ENCODE data around the gene BARHL1. TPM values are rescaled to one million over a fixed set of nuclear protein-coding genes. Genes with fewer than 3 reads are reported as not detected.

The BARHL1 gene
- total RNA-seq, 1 donor from 2014 or later = not detected

- Mint-ChIP-seq H3K9me3 (ENCODE audit: unreplicated experiment) (peaks cover 12% of the 10 kb centered on the region), H3K4me3 (ENCODE audit: unreplicated experiment) (peak overlapping the region; percentile 59), H3K36me3 (ENCODE audit: unreplicated experiment) (no peaks in the 10 kb centered on the region), H3K4me1 (ENCODE audit: low read depth, unreplicated experiment) (peaks cover 13% of the 10 kb centered on the region), H3K27me3 (ENCODE audit: unreplicated experiment) (peaks cover 25% of the 10 kb centered on the region), H3K27ac (ENCODE audit: unreplicated experiment) (no peak overlapping the region)
- TF ChIP-seq CTCF (IDR thresholded peaks at IDR 0.05; ENCODE audit: partially characterized antibody, unreplicated experiment) = no peak
- DNase-seq = no peak
These were observed 4.0 kb upstream of the BARHL1 start for GRCh38 chr9:132578367-132578932.

GRCh38 chr9:132579427-132579798 lies 3.0 kb upstream of the BARHL1 start:
- Mint-ChIP-seq H3K27me3 (ENCODE audit: unreplicated experiment) (peaks cover 29% of the 10 kb centered on the region), H3K4me3 (ENCODE audit: unreplicated experiment) (peak overlapping the region; percentile 34), H3K36me3 (ENCODE audit: unreplicated experiment) (no peaks in the 10 kb centered on the region), H3K27ac (ENCODE audit: unreplicated experiment) (peak overlapping the region; percentile 43), H3K4me1 (ENCODE audit: low read depth, unreplicated experiment) (peaks cover 13% of the 10 kb centered on the region), H3K9me3 (ENCODE audit: unreplicated experiment) (peaks cover 12% of the 10 kb centered on the region)
- no peak for TF ChIP-seq CTCF (IDR thresholded peaks at IDR 0.05; ENCODE audit: partially characterized antibody, unreplicated experiment)
- no peak for DNase-seq

- no peak overlapping the region for H3K27ac Mint-ChIP-seq (ENCODE audit: unreplicated experiment)
- H3K36me3 Mint-ChIP-seq (ENCODE audit: unreplicated experiment) = no peaks in the 10 kb centered on the region
- H3K4me3 Mint-ChIP-seq (ENCODE audit: unreplicated experiment) = no peak overlapping the region
- no peak for DNase-seq
- peaks cover 16% of the 10 kb centered on the region for H3K9me3 Mint-ChIP-seq (ENCODE audit: unreplicated experiment)
- peaks cover 20% of the 10 kb centered on the region for H3K4me1 Mint-ChIP-seq (ENCODE audit: low read depth, unreplicated experiment)
- no peak for TF ChIP-seq CTCF (IDR thresholded peaks at IDR 0.05; ENCODE audit: partially characterized antibody, unreplicated experiment)
- H3K27me3 Mint-ChIP-seq (ENCODE audit: unreplicated experiment) = peaks cover 45% of the 10 kb centered on the region
These were observed 579 bp downstream of the BARHL1 start for GRCh38 chr9:132582786-132583583.

- peaks cover 16% of the 10 kb centered on the region for H3K9me3 Mint-ChIP-seq (ENCODE audit: unreplicated experiment)
- no peak for TF ChIP-seq CTCF (IDR thresholded peaks at IDR 0.05; ENCODE audit: partially characterized antibody, unreplicated experiment)
- no peak overlapping the region for H3K27ac Mint-ChIP-seq (ENCODE audit: unreplicated experiment)
- no peaks in the 10 kb centered on the region for H3K36me3 Mint-ChIP-seq (ENCODE audit: unreplicated experiment)
- peaks cover 45% of the 10 kb centered on the region for H3K27me3 Mint-ChIP-seq (ENCODE audit: unreplicated experiment)
- no peak overlapping the region for H3K4me3 Mint-ChIP-seq (ENCODE audit: unreplicated experiment)
- no peak for DNase-seq
- H3K4me1 Mint-ChIP-seq (ENCODE audit: low read depth, unreplicated experiment) = peaks cover 22% of the 10 kb centered on the region
These were observed 1.3 kb downstream of the BARHL1 start for GRCh38 chr9:132583584-132584304.

All from glutamatergic neuron (in vitro differentiated cells).